Dermis microvascular lymphatic vessel endothelial cell (primary cell): ENCODE measurements around the gene NUP107. TPM values are rescaled to one million over a fixed set of nuclear protein-coding genes. Genes with fewer than 3 reads are reported as not detected.

Source experiments
- total RNA-seq: library from RNA; depleted of rRNA; stranded (reverse); fragments of >200 nt; gene quantifications from 2 replicates; pipeline ENCODE4 v1.2.1, GENCODE V29; 2014

NUP107 gene
- total RNA-seq, 1 donor from 2014 or later, result 44.3 TPM

Other genes with a start within 250 kb of the NUP107 start
- gene RAP1B, start 76.1 kb upstream of the NUP107 start, total RNA-seq, result 158 and 188 TPM in 2 replicates
- gene SLC35E3, start 59.2 kb downstream of the NUP107 start, total RNA-seq, result 4.6 and 5.3 TPM in 2 replicates
- gene MDM2, start 121.2 kb downstream of the NUP107 start, total RNA-seq, result 158 and 223 TPM in 2 replicates
- gene CPM, start 246.2 kb downstream of the NUP107 start, total RNA-seq, result 0.64 and 1.0 TPM in 2 replicates